DMS 273 (cell line): ENCODE results near the gene R3HCC1L.

ENCODE experiments used
- DNase-seq: peaks from one replicate; lab custom pipeline; 2025; ENCODE audit not compliant: unreplicated experiment; lab: John Stamatoyannopoulos, UW

Gene R3HCC1L

DNA sequence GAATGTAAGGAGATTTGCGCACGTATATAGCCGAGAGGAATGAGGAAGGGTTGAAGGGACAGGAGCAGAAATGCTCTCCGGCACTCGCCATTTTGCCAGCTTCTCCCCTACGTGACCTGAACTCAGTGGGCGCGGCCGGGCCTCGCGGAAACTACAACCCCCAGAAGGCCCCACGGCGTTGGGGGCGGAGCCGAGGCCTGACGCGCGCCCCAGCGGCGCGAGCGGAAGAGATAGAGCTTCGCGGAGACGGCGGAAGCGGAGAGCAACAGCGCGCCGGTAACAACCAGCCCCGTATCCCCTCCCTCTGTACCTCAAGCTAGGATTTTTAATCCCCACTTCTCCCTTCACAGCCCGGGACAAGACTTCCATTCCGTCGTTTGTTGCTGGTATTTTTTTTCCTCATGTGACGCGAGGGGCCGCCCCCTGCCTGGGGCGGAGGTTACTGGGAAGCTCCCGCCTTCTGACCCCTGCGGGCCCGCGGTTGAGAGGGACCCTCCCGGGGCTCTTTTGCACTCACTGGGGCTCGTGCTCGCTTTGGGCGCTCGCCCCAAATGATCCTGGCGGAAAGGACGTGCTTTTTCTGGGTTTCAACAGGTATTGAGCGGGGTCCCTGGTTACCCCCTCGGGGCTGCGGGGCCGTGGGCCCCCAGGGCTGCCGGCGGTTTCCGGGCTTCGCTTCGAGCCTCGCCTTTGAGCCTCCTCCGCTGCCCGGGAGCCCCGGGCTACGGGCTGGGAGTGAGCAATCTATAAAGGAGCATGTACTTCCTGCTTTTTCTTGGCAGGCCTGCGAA is at the start of gene R3HCC1L:
TSS of gene R3HCC1L (plus strand) at position 227 of the 791 bp plus-strand sequence. CDS start 73,458 bp downstream, outside the sequence.
- peak; percentile 95 for DNase-seq

DNA sequence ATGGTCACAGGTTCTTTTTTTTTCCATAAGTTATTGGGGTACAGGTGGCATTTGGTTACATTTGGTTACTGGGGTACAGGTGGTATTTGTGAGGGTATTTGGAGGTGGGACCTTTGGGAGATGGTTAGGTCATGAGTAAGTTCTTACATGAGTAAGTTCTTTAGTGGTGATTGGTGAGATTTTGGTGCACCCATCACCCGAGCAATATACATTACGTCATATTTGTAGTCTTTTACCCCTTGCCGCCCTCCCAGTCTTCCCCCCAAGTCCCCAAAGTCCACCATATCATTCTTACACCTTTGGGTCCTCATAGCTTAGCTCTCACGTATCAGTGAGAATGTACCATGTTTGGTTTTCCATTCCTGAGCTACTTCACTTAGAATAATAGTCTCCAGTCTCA is 49.2 kb upstream of the R3HCC1L start:
- DNase-seq: no peak

DNA sequence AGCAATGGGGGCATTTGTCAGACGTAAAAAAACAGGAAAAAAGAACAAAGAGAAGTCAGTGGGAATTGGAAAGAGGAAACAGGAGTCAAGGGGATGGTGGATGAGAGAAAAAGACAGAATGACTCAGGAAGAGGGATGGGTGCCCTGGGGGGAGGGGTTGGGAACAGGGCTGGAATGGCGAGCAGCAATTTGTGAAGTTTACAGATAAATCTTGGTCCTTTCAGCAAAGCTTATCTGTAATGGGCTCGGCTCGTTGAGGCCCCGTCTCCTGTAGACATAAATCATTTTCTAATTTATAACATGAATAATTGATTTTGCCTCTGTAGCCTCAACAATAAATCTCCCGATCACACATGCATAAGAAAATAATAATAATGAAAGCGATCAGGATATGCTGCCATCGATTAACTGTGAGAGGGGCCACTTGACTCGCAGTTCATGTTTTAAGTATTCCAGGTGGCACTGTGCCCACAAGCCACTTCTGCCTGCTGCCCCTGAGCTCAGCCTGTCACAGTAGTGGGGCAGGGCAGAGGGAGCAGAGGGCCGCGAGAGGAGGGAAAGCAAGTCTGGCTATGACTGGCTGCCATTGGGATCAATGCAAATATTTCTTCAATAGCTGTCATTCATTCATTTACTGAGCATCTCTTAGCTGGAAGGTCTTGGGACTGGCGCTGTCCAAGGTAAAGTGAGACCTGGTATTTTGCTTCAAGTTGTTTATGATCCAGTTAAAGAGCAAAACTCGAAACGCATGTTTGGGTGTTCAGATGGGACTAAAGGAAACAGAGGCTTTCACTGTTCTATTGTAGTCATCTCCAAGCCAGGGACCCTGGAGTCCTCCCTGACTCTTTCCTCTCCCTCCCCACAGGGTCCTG is 47.4 kb upstream of the R3HCC1L start:
- DNase-seq: no peak

DNA sequence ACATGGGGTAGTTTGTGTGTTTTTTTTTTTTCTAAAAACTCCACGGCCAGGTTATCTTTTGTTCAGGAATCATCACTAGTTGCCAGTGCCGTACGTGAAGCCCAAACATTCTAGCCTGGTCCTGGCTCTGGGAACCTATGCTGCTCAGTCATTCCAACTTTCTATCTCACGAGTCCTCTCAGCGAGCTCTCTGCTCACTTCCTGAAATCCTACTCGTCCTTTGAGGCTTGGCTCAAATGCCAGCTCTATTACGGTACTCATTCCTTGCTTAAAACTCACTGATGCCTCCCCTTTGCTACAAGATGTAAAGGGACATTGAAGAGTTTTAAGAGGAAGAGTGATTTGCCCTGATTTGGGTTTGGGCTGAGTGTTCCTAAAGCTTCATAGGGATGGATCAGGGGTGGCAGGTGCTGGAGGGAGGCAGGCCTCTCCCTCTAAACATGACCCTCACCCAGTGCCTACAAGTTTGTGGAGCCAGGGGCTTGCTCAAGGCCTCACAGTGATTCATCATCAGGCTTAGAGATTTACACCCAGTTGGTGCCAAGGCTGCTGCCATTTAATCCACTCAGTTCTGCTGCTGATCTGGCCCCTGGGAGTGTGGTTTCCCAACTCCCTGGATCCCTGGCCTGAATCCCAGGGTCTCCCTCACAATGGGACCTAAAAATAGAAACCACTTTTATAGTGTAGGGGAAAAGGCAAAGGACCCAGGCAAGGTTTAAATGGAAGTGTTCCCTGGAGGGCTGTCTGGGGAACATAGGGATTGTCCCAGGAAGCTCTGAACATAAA is 46.1 kb upstream of the R3HCC1L start:
- DNase-seq: no peak

DNA sequence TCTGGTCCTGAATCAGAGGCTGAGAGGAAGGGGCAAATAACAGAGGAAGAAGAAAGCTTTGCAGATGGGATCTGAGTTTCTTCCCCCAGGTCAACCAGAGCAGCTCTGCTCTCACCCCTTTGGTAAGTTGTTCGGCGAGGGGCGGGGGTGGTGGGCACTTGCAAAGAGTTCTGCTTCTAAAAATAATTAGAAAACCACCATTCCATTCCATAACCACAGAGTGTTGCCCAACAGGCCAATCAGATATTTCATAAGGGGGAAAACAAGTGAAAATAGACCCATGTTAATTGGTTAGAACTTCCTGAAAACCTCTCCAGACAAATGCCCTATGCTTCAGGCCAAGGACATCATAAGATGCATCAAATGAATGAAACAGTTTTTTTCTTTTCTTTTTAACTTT is 43.6 kb upstream of the R3HCC1L start:
- DNase-seq: no peak

DNA sequence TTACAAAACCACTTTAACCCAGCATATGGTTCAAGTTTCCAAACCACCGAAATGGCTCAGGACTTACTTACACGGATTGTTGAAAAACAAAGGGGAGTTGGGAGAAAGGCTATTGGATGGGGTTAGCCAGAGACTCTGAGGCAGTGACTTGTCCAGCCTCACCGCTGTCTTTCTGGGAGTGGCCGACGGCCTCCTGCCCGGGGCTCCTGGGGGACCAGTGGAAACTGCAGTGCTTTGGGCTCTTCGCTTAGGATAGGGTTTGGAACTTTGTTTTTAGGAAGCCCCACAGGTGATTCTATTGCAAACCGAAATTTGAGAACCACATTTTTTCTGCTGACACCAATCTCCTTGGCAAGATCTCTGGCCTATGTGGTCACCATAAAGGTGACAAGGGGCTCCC is 38.1 kb upstream of the R3HCC1L start:
- DNase-seq: no peak

DNA sequence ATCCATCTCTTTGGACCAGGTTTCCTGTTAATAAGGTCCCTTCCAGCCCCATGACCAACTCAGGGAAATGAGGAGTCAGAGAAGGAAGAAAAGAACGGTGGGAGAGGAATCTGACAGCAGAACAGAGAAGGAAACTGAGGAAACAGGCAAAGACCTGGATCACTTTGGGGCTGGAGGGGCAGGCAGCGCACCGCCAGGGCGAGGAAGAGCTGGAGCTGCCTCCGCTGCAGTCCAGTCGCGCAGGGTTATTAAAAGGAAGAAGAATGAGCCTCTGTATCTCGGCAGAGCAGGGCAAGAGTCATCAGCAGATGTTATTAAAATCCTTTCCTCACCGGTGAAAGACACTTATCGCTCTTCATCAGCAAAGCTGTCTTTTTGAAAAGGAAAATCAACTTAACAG is 37.7 kb upstream of the R3HCC1L start:
- no peak for DNase-seq

DNA sequence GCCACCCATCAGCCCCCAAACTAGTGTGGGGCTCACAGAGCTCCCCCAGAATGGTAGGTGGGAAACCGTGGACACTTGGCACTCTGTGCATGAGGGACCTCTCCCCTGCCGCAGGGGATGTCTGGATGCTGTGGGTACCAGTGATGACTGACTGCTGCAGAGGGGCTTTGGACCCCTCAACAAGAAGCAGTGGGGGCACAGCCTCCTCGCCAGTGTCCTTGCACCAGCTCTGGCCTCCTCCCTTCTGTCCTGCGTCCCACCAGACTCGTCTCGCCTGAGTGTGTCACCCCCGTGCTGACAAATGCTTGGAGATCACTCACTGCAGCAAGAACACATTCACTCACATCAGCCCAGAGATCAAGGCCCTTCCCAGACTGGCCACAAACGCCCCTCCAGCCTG is 37.3 kb upstream of the R3HCC1L start:
- DNase-seq: no peak

DNA sequence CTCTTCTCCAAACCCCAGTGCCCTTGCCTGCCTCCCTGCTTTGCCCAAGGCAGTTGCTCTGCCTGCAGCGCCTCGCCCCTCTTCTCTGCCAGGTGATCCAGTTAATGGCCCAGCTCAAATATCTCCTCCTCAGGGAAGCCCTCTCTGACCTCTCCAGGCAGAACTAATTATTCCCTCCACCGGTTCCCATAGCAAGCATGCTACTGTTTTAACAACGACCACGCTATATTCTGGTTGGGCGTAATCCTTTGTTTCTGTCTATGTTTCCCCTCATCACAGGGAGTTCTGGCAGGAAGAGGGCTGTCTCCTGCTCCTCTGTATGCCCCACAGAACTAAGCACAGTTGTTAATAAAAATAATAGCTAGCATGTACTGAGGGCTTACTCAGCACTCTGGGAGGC is 36.8 kb upstream of the R3HCC1L start:
- DNase-seq: no peak

DNA sequence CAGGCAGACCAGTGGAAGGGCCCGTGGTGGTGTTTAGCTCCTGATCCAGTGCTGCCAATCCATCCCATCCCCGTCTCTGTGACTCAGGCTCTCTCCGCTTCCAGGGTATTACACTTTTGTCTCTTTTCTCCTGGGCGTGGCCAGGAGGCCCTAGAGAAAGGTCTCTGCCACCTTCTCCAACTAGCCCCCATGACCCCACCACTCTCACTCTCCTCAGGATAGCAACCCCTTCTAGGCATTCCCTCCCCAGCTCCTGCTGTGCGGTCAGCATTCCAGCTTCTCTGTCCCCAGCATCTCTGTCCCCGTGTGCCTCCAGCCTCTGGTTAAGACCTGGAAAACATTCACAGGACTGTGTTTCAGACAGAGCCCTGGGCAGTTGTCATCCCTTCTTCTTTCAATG is 36.2 kb upstream of the R3HCC1L start:
- no peak for DNase-seq

DNA sequence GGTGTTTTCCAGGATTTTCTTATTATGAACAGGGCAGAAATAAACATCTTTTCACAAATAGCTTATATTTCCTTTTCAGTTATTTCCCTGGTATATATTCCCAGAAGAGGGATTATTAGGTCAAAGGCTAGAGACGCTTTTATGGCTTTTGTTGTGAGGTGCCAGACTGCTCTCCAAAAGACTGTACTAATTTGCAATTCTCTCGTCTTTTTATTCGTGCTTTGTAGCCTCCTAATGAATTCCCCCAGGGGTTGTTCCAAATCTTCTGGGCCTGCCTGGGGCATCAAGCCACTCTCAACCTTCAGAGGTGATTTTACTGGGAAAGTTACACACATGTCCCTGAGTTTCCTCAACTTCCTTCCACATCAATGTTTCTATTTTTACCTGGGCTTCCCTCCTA is 34.0 kb upstream of the R3HCC1L start:
- no peak for DNase-seq

DNA sequence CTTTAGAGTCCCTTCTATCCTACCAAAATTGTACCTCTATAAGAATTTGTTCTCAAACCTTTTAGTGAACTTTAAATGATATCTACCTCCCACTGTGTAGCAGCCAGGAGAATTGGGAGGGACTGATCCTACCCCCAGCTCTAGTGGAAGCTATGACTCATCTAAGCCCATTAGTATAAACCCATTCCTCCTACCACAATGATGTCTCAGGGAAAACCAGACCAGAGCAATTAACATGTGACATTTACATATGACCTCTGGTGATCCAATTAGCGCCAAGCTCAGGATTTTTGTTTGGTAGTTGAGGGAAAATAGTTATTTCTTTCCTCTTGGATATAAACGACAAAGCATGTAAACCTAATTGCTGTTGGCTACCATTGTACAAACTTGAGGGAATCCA is 33.1 kb upstream of the R3HCC1L start:
- DNase-seq: no peak

DNA sequence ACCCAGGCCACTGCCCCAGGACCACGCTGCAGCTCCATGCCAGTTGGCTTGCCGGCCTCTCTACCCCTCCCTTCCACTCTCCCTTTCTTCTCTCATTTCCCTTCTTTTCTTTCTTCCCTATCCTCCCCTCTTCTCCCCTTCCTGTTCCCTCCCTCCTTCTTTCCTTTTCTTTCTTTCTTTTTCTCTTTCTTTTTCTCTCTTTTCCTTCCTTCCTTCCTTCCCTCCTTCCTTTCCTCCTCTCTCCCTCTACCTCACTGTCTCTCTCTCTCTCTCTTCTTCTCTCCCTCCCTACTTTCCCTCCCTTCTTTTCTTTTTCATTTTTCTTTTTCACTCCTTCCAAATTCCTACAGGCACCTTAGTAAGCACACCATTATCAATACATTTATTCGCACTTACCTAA is 30.3 kb upstream of the R3HCC1L start:
- no peak for DNase-seq

DNA sequence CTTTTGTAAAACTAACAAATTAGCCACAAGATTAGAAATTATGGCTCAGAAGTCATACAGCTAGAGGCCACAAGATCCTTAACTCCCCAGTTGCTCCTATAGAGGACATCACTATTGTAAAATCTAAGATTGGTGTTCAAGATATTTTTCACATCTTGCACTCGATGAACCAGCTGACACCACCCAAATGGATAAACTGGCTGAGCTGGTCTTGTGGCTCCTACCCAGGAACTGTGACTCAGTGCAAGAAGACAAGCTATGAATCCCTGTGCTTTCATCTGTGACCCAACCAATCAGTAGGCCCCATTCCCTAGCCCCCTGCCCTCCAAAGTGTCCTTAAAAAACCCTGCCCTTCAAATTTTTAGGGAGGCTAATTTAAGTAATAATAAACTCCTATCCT is 27.9 kb upstream of the R3HCC1L start:
- no peak for DNase-seq

DNA sequence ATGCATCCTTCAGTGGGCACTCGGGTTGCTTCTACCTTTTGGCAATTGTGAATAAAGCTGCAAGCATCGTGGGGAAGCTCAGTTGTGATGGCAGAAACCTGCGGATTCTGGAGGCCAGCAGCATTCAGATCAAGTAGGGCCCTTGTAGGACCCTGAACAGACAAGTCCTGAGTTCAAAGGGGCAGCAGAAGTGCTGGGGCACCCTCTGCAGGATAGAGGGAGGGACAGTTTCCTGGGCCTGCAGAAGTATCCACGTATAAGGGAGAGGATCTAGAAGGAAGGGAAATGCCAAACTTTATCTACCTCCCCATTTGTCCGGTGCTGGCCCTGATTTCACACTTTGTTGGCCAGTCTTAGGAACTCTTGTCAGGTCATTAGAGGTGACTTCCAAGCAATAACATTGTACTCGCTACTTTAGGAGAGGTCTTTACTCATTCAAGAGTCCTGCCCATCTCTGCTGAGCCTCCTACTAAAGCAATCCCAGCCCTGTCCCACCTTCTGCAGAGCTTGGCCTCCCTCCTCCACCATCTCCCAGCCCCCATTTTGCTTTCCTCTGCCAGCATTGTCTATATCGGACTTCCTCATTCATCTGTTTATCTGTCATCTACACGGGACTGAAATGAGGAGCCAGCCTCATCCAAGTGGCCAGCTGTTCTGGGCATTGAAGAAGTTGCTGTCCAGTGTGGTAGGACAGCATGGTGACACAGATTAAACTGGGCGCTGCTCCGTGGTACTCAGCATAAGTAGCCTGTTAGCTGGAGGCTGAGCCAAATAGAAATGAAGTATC is 26.6 kb upstream of the R3HCC1L start:
- DNase-seq: no peak

DNA sequence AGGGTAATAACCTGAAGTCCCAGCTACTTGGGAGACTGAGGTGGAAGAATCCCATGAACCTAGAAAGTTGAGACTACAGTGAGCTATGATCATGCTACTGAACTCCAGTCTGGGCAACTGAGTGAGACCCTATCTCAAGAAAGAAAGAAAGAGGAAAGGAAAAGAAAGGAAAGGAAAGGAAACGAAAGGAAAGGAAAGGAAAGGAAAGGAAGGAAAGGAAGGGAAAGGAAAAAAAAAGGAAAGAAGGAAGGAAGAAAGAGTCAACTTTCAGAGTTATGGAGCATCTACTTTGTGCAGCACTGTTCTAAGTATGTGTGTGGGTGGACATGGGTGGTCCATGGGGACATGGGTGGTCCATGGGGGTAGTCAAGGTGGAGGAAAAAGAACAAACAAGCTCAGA is 24.1 kb upstream of the R3HCC1L start:
- no peak for DNase-seq

DNA sequence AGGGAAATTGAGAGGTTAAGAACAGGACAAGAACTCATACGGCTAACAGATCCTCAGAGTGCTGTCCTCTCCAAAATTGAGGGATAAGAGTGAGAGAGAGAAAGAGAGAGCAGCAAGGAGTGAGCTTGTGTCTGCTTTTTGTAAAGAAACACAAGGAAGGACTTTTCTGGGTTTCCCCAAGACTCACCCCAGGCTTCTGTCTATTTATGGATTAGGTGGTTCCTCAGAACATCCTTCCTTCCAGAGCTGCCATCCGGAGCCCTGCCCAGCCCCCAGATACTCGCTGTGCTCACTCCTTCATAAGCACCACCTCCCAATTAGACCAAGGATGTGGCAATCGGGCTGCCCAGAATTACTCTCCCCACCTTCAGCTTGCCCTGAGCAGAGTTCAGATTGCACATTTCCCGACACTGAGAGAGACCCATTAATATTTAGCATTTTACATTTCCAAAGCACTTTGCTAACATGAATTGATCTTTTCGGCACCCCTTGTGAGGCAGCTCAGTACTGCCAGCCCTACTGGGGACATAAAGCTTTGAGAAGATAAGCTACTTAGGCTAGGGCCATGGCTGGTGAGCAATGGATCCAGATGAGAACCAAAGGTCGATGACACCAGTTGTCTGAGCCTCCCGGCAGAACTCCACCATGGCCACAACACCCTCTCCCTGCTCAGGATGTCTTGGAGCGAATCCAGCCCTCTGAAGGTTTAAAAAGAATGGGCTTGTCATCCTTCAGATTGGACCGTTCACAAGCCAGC is 19.2 kb upstream of the R3HCC1L start:
- no peak for DNase-seq

DNA sequence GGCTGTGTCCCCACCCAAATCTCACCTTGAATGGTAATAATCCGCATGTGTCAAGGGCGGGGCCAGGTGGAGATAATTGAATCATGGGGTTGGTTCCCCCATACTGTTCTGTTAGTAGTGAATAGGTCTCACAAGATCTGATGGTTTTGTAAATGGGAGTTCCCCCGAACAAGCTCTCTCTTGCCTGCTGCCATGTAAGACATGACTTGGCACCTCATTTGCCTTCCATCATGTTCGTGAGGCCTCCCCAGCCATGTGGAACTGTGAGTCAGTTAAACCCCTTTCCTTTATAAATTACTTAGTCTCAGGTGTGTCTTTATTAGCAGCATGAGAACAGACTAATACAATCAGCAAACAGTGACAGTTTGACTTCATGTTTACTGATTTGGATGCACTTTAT is 14.6 kb upstream of the R3HCC1L start:
- no peak for DNase-seq

DNA sequence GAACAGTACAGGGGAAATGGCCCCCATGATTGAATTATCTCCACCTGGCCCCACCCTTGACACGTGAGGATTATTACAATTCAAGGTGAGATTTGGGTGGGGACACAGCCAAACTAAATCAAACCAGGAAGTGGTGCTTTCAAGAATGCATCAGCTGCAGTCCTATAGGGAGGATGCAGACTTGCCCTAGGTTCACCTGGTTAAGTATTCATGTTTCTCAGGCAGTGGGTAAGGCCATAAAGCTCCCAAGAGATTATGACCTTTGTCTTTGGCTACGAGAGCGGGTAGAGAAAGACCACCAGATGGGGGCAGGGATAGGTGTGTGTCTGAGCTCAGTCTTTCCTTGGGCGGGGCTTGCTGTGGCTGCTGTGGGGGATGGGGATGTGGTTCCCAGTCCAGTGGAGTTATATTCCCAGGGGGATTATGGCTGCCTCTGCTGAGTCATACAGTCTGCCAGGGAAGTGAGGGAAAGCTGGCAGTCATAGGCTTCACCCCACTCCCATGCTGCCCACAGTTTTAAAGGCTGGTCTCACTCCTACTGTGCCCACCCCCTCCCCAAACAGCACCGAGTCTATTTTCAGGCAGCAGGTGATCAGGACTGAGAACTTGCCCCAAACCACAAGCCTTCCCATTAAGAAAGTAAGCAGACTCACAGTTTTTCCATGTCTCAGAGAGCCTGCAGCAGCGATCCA is 8.4 kb upstream of the R3HCC1L start:
- peak; percentile 8 for DNase-seq
